Effector memory CD4-positive, alpha-beta T cell (primary cell): ENCODE data around the gene F8.
A peak's percentile ranks its signal among the peaks of the same experiment; 100 is the strongest.

Experiments used
- DNase-seq, 3 donors: peaks; one replicate each; pipeline ENCODE4 v3.0.0-alpha.2; 2020
- H3K27ac ChIP-seq: 2 replicates; pipeline ENCODE4 v1.7.0; 2013; ENCODE audit warnings: mild to moderate bottlenecking, low read length, moderate library complexity; ENCODE audit not compliant: insufficient read depth, poor library complexity, severe bottlenecking
- H3K27me3 ChIP-seq: replicated peaks from 2 replicates; pipeline ENCODE4 v1.7.0; 2013; ENCODE audit warnings: mild to moderate bottlenecking, low read length; ENCODE audit not compliant: insufficient read depth, control insufficient read depth, poor library complexity, severe bottlenecking
- H3K36me3 ChIP-seq: 2 replicates; pipeline ENCODE4 v1.7.0; 2013; ENCODE audit warnings: mild to moderate bottlenecking, low read length, moderate library complexity; ENCODE audit not compliant: control insufficient read depth, insufficient read depth
- H3K4me1 ChIP-seq: 2 replicates; pipeline ENCODE4 v1.7.0; 2013; ENCODE audit warnings: low read length, mild to moderate bottlenecking; ENCODE audit not compliant: control insufficient read depth, insufficient read depth, poor library complexity, severe bottlenecking
- H3K4me3 ChIP-seq: 2 replicates; pipeline ENCODE4 v1.7.0; 2013; ENCODE audit warnings: low read length, low read depth, mild to moderate bottlenecking; ENCODE audit not compliant: insufficient read depth, poor library complexity, severe bottlenecking
- H3K9me3 ChIP-seq: 2 replicates; pipeline ENCODE4 v1.7.0; 2013; ENCODE audit warnings: mild to moderate bottlenecking, low read length, moderate library complexity; ENCODE audit not compliant: control insufficient read depth

F8 gene

GRCh38 chrX:155035688-155036087 is 13.2 kb upstream of the F8 start:
- H3K27ac ChIP-seq, result no peak overlapping the region
- no peak overlapping the region for H3K4me3 ChIP-seq
- H3K9me3 ChIP-seq, result no peaks in the 10 kb centered on the region
- H3K4me1 ChIP-seq, result no peaks in the 10 kb centered on the region
- DNase-seq, result no peak
- H3K27me3 ChIP-seq, result no peaks in the 10 kb centered on the region
- peaks cover 8% of the 10 kb centered on the region for H3K36me3 ChIP-seq

- Histone ChIP-seq H3K9me3 (no peaks in the 10 kb centered on the region), H3K27me3 (no peaks in the 10 kb centered on the region), H3K4me1 (no peaks in the 10 kb centered on the region), H3K4me3 (no peak overlapping the region), H3K27ac (no peak overlapping the region), H3K36me3 (peaks cover 8% of the 10 kb centered on the region)
- no peak for DNase-seq
Measured at GRCh38 chrX:155031657-155032056, 9.1 kb upstream of the F8 start.

GRCh38 chrX:155028877-155029291 is 6.4 kb upstream of the F8 start:
- Histone ChIP-seq H3K36me3 (no peaks in the 10 kb centered on the region), H3K27ac (no peak overlapping the region)
- DNase-seq, result no peak

GRCh38 chrX:155028129-155028528 is 5.6 kb upstream of the F8 start:
- H3K27ac ChIP-seq, result peak overlapping the region; percentile 91
- no peaks in the 10 kb centered on the region for H3K27me3 ChIP-seq
- no peaks in the 10 kb centered on the region for H3K9me3 ChIP-seq
- DNase-seq, result no peak
- no peaks in the 10 kb centered on the region for H3K4me1 ChIP-seq
- peak overlapping the region; percentile 66 for H3K4me3 ChIP-seq
- H3K36me3 ChIP-seq, result no peaks in the 10 kb centered on the region

More at GRCh38 chrX:155028877-155029291, 6.4 kb upstream of the F8 start:
- no peaks in the 10 kb centered on the region for H3K4me1 ChIP-seq
- no peaks in the 10 kb centered on the region for H3K9me3 ChIP-seq
- no peaks in the 10 kb centered on the region for H3K27me3 ChIP-seq
- H3K4me3 ChIP-seq, result no peak overlapping the region

GRCh38 chrX:155027509-155028066 is 5.1 kb upstream of the F8 start:
- Histone ChIP-seq H3K27ac (peak overlapping the region; percentile 91), H3K4me3 (peak overlapping the region; percentile 66), H3K36me3 (no peaks in the 10 kb centered on the region), H3K4me1 (no peaks in the 10 kb centered on the region), H3K27me3 (no peaks in the 10 kb centered on the region), H3K9me3 (no peaks in the 10 kb centered on the region)
- no peak for DNase-seq

- H3K27me3 ChIP-seq, result no peaks in the 10 kb centered on the region
- H3K9me3 ChIP-seq, result no peaks in the 10 kb centered on the region
- peak within 1 kb of the TSS; percentile 66 for H3K4me3 ChIP-seq
- DNase-seq, result peak; percentile 91 to 93 (median 92)
- H3K4me1 ChIP-seq, result no peaks in the 10 kb centered on the region
- no peaks in the 10 kb centered on the region for H3K36me3 ChIP-seq
- peak within 1 kb of the TSS; percentile 91 for H3K27ac ChIP-seq
Measured at GRCh38 chrX:155026727-155027508, 4.4 kb upstream of the F8 start, which contains the start of gene FUNDC2. Gene FUNDC2 (plus strand): TSS chrX:155026844. CDS start chrX:155026939, 95 bp downstream.

GRCh38 chrX:155026420-155026726 is 3.9 kb upstream of the F8 start:
- no peaks in the 10 kb centered on the region for H3K9me3 ChIP-seq
- H3K27ac ChIP-seq, result peak overlapping the region; percentile 91
- no peaks in the 10 kb centered on the region for H3K36me3 ChIP-seq
- DNase-seq, result no peak
- H3K4me1 ChIP-seq, result no peaks in the 10 kb centered on the region
- no peaks in the 10 kb centered on the region for H3K27me3 ChIP-seq
- no peak overlapping the region for H3K4me3 ChIP-seq

GRCh38 chrX:155023907-155024833 is 1.6 kb upstream of the F8 start:
- Histone ChIP-seq H3K36me3 (no peaks in the 10 kb centered on the region), H3K27me3 (no peaks in the 10 kb centered on the region), H3K4me1 (no peaks in the 10 kb centered on the region), H3K9me3 (no peaks in the 10 kb centered on the region), H3K4me3 (no peak overlapping the region), H3K27ac (no peak overlapping the region)
- no peak for DNase-seq

- Histone ChIP-seq H3K9me3 (no peaks in the 10 kb centered on the region), H3K36me3 (no peaks in the 10 kb centered on the region), H3K4me3 (no peak overlapping the region), H3K4me1 (no peaks in the 10 kb centered on the region), H3K27ac (no peak overlapping the region), H3K27me3 (no peaks in the 10 kb centered on the region)
- DNase-seq, result no peak
Measured at GRCh38 chrX:155020591-155020990, 1.9 kb downstream of the F8 start.
